CD4-positive, alpha-beta T cell (primary cell): ENCODE results near the gene CCDC185. TPM values are rescaled to one million over a fixed set of nuclear protein-coding genes. Genes with fewer than 3 reads are reported as not detected.

ENCODE experiments used
- ATAC-seq: fragments of 200-7000 bp; cut with Tn5 transposase; one replicate; pipeline ENCODE4 v1.10.0; 2022; ENCODE audit warnings: mild to moderate bottlenecking; ENCODE audit not compliant: poor library complexity
- CTCF ChIA-PET: fragments of 350-600 bp; sonication (Branson Sonifier 250); formaldehyde crosslinking; loops from one replicate; lab custom pipeline; 2021; ENCODE audit warnings: antibody characterized with exemption, inconsistent platforms; lab: Charles Lee
- POLR2A ChIA-PET: fragments of 350-600 bp; sonication (Branson Sonifier 250); formaldehyde crosslinking; loops from one replicate; lab custom pipeline; 2021; ENCODE audit warnings: antibody characterized with exemption, inconsistent platforms; lab: Charles Lee
- DNase-seq, 14 experiments: peaks; one replicate each; pipeline ENCODE4 v3.0.0-alpha.2; 2013 to 2020; ENCODE audit warnings: mixed read lengths in 2 of 14
- H3K27ac ChIP-seq, 2 donors: one replicate each; pipeline versions ENCODE4 v1.5.1 to v1.7.0; 2013; ENCODE audit warnings: low read length in 2 of 2, low read depth in 1 of 2, mild to moderate bottlenecking in 1 of 2
- H3K27me3 ChIP-seq, 2 experiments: 1 replicate in 1 of 2; 2 replicates in 1 of 2; pipeline versions ENCODE4 v1.6.1 to v1.7.0; 2013; ENCODE audit warnings: low read length in 2 of 2, control low read depth in 1 of 2, mild to moderate bottlenecking in 1 of 2, moderate library complexity in 1 of 2; ENCODE audit not compliant: insufficient read depth in 2 of 2, control insufficient read depth in 1 of 2
- H3K36me3 ChIP-seq: one replicate; pipeline ENCODE4 v1.6.1; 2013; ENCODE audit warnings: low read length, control low read depth; ENCODE audit not compliant: insufficient read depth
- H3K4me1 ChIP-seq: one replicate; pipeline ENCODE4 v1.6.1; 2013; ENCODE audit warnings: low read length, control low read depth; ENCODE audit not compliant: insufficient read depth
- H3K4me3 ChIP-seq: one replicate; pipeline ENCODE4 v1.5.1; 2013; ENCODE audit warnings: mild to moderate bottlenecking, low read length, moderate library complexity
- H3K9me3 ChIP-seq, 2 experiments: 1 replicate in 1 of 2; 2 replicates in 1 of 2; pipeline versions ENCODE4 v1.6.1 to v1.7.0; 2013; ENCODE audit warnings: low read length in 2 of 2, mild to moderate bottlenecking in 2 of 2, control low read depth in 1 of 2, moderate library complexity in 1 of 2; ENCODE audit not compliant: control insufficient read depth in 1 of 2, insufficient read depth in 1 of 2
- H3K27ac Mint-ChIP-seq: one replicate; pipeline ENCODE4 v1.8.0; 2020; ENCODE audit warnings: mixed read lengths
- H3K27me3 Mint-ChIP-seq: one replicate; pipeline ENCODE4 v1.8.0; 2021; ENCODE audit warnings: mixed read lengths
- H3K36me3 Mint-ChIP-seq: one replicate; pipeline ENCODE4 v1.8.0; 2021; ENCODE audit warnings: low read depth, mixed read lengths
- H3K4me1 Mint-ChIP-seq: one replicate; pipeline ENCODE4 v1.8.0; 2021; ENCODE audit warnings: low read depth, mixed read lengths
- H3K4me3 Mint-ChIP-seq: one replicate; pipeline ENCODE4 v1.8.0; 2020; ENCODE audit warnings: mild to moderate bottlenecking, mixed read lengths
- H3K9me3 Mint-ChIP-seq: one replicate; pipeline ENCODE4 v1.8.0; 2020; ENCODE audit warnings: mixed read lengths
- CTCF ChIP-seq: fragments of 200-600 bp; IDR thresholded peaks from one replicate; pipeline ENCODE4 v1.8.0; 2022; ENCODE audit warnings: antibody characterized with exemption, mild to moderate bottlenecking
- intact Hi-C, 2 experiments: fragments of 100-400 bp; cut with DNase I in 1 of 2; cut with micrococcal nuclease in 1 of 2; formaldehyde crosslinking; loops; one replicate each; pipeline versions ENCODE4 v1.15.1 to v1.9.0; 2023 to 2025; cut with DNase I, micrococcal nuclease
- total RNA-seq, 174 experiments: library from RNA in 2 of 174; stranded (reverse) in 2 of 174; gene quantifications; one replicate each; pipeline ENCODE4 v1.2.3 and lab custom pipeline; 2021 to 2026

The CCDC185 gene
- total RNA-seq, 2 experiments from 2014 or later, result not detected

GRCh38 chr1:223413216-223413615, 20.0 kb downstream of the CCDC185 start:
- POLR2A ChIA-PET, result no interaction called here
- CTCF ChIA-PET, result no interaction called here
- ATAC-seq (no peak), DNase-seq (no peak)
- H3K36me3 Mint-ChIP-seq, result no peaks in the 10 kb centered on the region
- H3K4me1 ChIP-seq, result no peaks in the 10 kb centered on the region
- no peak overlapping the region for H3K27ac ChIP-seq
- TF ChIP-seq CTCF, result no peak
- no peak overlapping the region for H3K4me3 ChIP-seq
- H3K27me3 ChIP-seq, result peaks cover 0 to 6% of the 10 kb centered on the region in 2 experiments
- no peak overlapping the region for H3K27ac Mint-ChIP-seq
- intact Hi-C loops, result no loop called here
- H3K27me3 Mint-ChIP-seq, result no peaks in the 10 kb centered on the region
- H3K9me3 ChIP-seq, result no peaks in the 10 kb centered on the region
- H3K4me3 Mint-ChIP-seq, result no peak overlapping the region
- H3K36me3 ChIP-seq, result no peaks in the 10 kb centered on the region
- H3K4me1 Mint-ChIP-seq, result no peaks in the 10 kb centered on the region
- H3K9me3 Mint-ChIP-seq, result no peaks in the 10 kb centered on the region

- Histone ChIP-seq H3K4me1 (no peaks in the 10 kb centered on the region), H3K27ac (no peak overlapping the region), H3K4me3 (no peak overlapping the region), H3K36me3 (no peaks in the 10 kb centered on the region), H3K9me3 (no peaks in the 10 kb centered on the region), H3K27me3 (peaks cover 0 to 2% of the 10 kb centered on the region in 2 experiments)
- ChIA-PET POLR2A (no interaction called here), CTCF (no interaction called here)
- H3K4me1 Mint-ChIP-seq, result no peaks in the 10 kb centered on the region
- H3K27ac Mint-ChIP-seq, result no peak overlapping the region
- no peaks in the 10 kb centered on the region for H3K36me3 Mint-ChIP-seq
- DNase-seq (no peak), ATAC-seq (no peak)
- no peaks in the 10 kb centered on the region for H3K9me3 Mint-ChIP-seq
- intact Hi-C loops, result no loop called here
- TF ChIP-seq CTCF, result no peak
- no peaks in the 10 kb centered on the region for H3K27me3 Mint-ChIP-seq
- H3K4me3 Mint-ChIP-seq, result no peak overlapping the region
Observed at GRCh38 chr1:223417444-223417843, 24.2 kb downstream of the CCDC185 start.

DNA sequence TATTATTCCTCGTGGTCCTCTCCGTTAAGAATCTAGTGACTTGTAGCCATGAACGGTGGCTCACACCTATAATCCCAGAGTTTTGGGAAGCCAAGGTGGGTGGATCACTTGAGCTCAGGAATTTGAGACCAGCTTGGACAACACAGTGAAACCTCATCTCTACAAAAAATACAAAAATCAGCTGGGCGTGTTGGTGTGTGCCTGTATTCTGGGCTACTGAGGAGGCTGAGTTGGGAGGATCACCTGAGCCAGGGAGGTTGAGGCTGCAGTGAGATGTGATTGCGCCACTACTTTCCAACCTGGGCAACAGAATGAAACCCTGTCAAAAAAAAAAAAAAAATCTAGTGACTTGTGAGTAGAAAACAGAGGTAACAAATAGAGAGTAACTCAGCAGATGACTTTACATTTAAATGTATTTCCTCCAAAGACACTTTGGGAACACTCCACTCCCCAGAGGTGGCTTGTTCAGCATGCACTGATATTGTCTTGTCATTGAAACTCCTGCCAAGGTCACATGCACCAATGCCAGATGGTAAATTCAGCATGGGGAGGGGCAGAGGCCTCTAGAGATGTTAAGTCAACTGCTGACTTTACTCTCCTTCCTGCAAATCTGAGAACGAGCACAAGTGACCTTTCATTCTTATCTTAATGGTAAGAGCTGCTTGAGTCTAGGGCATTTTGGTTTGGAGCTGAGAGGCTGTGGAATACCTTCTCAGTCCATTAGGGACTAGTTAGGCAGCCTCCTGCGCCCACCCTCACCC, 24.9 kb downstream of the CCDC185 start:
- Mint-ChIP-seq H3K36me3 (no peaks in the 10 kb centered on the region), H3K27me3 (no peaks in the 10 kb centered on the region), H3K4me1 (no peaks in the 10 kb centered on the region), H3K27ac (no peak overlapping the region), H3K9me3 (no peaks in the 10 kb centered on the region), H3K4me3 (no peak overlapping the region)
- ChIA-PET POLR2A (no interaction called here), CTCF (no interaction called here)
- DNase-seq (no peak), ATAC-seq (no peak)
- Histone ChIP-seq H3K9me3 (no peaks in the 10 kb centered on the region), H3K27me3 (peaks cover 0 to 2% of the 10 kb centered on the region in 2 experiments), H3K36me3 (no peaks in the 10 kb centered on the region), H3K27ac (no peak overlapping the region), H3K4me1 (no peaks in the 10 kb centered on the region), H3K4me3 (no peak overlapping the region)
- intact Hi-C loops, result no loop called here
- no peak for TF ChIP-seq CTCF
